ENCODE data around the gene SLC22A5.
"Not testable (repeated sequence)": the region's sequence is repeated elsewhere in the genome, so short reads cannot be mapped to it uniquely, and the experiment has no call there.

The SLC22A5 gene

DNA sequence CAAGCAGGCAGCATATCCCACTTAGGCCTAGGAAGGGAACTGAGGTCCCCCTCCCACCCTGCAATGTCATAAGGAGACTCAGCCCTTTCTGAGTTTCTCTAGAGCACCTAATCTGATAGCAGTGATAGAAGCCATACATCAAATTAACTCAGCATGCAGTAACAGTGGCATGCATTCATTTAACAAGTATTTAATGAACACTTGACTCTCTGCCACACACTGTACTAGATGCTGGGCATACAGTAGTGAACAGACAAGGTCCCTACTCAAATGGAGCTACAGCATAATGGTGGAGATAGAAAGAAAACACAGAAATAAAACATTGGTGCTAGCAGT is 58.6 kb downstream of the SLC22A5 start:
- no peak for DNase-seq (ENCODE audit: low spot score)

GRCh38 chr5:132428484-132429462 is 59.3 kb downstream of the SLC22A5 start:
- no peak for DNase-seq (ENCODE audit: low spot score)

DNA sequence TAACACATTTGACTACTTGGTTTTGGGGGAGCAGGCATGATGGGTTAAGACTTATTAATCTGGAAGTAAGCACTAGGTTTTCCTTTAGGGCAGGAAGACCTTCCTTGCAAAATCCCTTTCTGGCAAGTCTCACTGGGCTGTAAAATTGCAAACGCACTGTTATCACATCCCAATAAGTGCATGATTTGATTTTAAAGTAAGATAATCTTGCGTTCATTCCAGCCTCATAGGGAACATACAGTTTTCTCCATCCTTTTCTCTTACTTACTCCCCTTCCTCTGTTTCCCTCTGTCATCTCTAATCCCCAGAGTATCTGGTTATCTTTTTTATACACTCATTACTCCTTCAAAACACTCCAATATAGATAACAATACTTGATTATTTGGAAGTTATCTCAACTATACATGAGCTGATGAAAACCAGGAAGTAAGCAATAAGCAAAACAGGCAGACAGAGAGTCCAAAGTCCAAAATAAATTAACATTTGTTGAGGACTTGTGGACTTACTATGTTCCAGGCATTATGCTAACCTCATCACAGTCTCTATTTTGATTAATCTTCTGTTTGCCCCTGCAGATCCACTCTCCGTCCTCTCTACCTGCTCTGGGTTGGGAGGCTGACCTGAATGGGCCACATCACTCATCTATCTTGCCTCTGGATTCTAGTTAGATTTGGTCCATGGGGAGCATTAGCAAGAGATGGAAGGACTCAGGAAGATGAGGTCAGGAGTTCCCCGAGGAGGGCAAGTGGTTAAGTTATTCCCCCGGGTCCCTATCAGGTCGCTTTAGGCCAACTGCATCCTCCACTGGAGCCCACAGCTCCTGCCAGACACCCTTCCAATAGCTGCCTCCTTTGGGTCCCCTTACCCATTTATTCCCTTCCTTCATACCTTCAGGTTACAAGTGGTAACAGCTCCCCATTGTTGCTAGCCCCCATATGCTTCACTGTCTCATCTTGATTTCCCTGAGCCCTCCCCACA is 60.2 kb downstream of the SLC22A5 start:
- no peak for DNase-seq (ENCODE audit: low spot score)

GRCh38 chr5:132430746-132431145 is 61.2 kb downstream of the SLC22A5 start:
- no peak for DNase-seq (ENCODE audit: low spot score)

GRCh38 chr5:132431632-132432031 is 62.1 kb downstream of the SLC22A5 start:
- no peak for DNase-seq (ENCODE audit: low spot score)

GRCh38 chr5:132433141-132433540 is 63.6 kb downstream of the SLC22A5 start:
- no peak for DNase-seq (ENCODE audit: low spot score)

DNA sequence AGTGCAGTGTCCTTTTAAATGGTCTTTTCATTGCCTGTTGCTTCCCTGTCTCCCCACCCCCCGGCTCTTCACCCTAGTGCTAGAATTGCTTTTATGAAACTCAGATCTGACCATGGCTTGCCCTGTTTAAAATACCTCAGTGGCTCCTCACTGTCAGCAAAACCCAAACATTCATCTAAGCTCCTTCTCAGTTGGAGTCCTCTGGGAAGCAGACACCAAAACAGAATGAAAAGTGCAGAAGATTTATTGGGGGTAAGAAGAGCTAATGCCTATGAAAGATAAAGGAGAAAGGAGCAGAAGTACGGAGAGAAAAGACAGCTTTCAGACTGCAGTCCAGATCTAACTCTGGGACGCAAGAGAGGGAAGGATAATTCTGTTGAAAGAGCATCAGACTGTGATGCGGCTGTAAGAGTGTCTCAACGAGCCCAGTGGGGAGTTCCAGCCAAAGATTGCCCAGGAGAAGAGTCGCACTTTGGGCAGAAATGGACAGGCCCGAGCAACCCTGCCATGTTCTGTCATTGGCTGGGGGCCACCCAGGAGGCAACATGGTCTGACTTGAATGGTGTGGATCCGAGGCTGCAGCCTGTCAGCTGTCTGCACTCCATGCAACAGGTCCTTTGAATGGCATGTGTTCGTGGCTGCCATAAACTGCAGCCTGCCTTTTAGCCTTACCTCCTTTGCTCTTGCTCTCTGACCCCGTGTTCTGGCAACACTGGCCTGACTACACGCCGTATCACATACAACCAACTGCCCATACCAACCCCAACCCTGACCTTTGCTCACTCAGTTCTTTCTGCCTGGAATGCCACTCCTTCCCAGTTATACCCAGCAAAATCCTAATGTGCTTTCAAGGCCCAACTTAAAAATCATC is 65.1 kb downstream of the SLC22A5 start:
- DNase-seq (ENCODE audit: low spot score): no peak

DNA sequence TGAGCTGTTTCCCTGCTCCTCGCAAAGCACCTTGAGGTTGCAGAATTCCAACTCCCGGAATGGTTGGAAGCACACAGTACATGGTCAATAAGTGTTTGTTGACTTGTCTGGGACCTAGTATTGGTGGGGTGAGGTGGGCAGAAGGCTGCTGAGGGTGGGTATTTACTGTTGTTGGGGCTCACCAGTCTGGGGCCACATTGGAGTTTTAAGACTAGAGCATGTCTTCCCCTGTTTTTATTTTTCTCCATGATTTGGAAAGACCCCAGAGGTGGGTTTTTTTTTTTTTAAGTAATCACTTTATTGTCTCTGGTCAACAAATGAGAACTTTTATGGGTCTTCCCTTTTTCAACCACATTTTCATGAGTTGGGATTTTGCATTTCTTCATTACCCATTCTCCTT is 65.9 kb downstream of the SLC22A5 start:
- no peak for DNase-seq (ENCODE audit: low spot score)

- DNase-seq (ENCODE audit: low spot score): no peak
Observed at GRCh38 chr5:132435886-132436285, 66.4 kb downstream of the SLC22A5 start.

GRCh38 chr5:132436936-132437335 is 67.4 kb downstream of the SLC22A5 start:
- no peak for DNase-seq (ENCODE audit: low spot score)

- DNase-seq (ENCODE audit: low spot score): peak; percentile 76
Observed at GRCh38 chr5:132437604-132438266, 68.2 kb downstream of the SLC22A5 start.

DNA sequence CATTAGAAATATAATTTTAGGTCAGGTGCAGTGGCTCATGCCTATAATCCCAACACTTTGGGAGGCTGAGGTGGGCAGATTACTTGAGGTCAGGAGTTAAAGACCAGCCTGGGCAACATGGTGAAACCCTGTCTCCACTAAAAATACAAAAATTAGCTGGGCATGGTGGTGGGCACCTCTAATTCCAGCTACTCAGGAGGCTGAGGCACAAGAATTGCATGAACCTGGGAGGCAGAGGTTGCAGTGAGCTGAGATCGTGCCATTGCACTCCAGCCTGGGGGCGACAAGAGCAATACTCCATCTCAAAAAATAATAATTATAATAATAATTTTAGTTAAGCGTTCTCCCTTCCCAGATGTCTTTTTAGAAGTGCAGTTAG is 68.7 kb downstream of the SLC22A5 start:
- not testable (repeated sequence) for DNase-seq (ENCODE audit: low spot score)

DNA sequence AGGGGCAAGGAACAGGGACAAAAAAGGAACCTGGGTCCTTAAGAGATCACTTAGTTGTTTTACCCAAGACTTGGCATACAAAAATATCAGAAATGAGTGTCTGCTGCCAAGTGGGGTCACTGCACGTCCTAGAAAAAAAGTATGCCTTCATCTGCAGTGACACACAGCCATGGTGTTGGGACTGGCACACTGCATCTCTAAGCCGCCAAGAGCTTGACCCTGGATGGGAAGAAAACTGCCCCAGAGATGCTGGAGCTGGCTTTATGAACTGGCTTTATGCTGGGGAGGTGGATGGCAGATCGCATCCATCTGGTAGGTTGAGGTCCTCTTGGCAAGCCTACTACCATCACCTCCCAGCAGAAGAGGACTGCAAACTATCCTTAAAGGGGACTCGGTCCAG is 69.4 kb downstream of the SLC22A5 start:
- no peak for DNase-seq (ENCODE audit: low spot score)

DNA sequence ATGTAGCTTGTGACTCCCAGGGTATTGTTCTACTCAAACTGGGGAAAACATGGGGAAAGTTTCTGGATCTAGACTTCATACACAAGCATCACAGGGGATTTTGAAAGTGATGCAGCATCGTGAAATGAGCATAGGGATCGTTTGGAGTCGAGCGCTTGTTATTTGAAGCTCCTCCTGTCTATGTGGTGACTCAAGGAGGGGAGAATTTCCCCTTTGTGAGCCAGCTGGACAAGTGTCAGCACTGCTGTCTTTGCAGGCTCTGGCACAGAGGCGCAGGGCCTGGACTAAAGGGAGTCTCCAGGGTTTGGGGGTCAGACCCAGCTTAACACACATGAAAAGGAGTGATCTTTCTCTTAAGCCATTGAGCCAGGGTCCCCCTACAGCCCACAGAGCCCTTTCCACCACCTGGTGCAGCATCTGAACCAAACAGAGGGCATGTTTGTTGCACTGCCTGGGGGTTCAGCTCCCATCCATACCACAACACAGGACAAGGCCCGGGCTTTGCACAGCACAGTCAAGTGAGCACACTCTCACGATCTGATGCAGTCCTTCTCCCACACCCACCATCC is 70.1 kb downstream of the SLC22A5 start:
- DNase-seq (ENCODE audit: low spot score): no peak

DNA sequence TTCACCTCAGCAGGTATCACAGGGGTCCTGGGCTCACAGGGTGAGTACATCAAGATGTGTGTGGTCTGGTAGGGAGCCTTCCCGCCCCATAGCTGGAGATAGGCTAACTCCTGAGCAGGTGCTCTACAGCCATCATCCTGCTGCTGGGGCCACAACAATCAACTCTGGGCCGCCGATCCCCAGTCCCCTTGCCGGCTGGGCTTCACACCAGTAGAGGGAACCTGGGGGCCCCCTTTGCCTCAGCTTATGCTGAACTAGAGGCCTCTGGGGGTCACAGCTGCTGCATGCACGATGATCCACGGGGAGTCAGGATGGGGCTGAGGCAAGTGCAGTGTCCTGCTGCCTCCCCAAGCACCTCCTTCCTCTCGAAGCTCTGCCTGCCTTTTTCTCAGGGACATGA is 74.6 kb downstream of the SLC22A5 start:
- no peak for DNase-seq (ENCODE audit: low spot score)

All from germinal center (tissue), 1 donor.